H9 (cell line): Measurements from ENCODE around the gene OGA. TPM values are rescaled to one million over a fixed set of nuclear protein-coding genes. Genes with fewer than 3 reads are reported as not detected.

Experiments used
- DNase-seq: peaks from one replicate; pipeline ENCODE4 v3.0.0-alpha.2; 2017
- H2AFZ ChIP-seq: one replicate; pipeline ENCODE4 v1.6.1; 2013; ENCODE audit warnings: mild to moderate bottlenecking, low read length, control low read depth, moderate library complexity
- H2AK5ac ChIP-seq: 2 replicates; pipeline ENCODE4 v1.6.1; 2013; ENCODE audit warnings: low read length, control low read depth, mixed read lengths; ENCODE audit not compliant: insufficient read length
- H2BK120ac ChIP-seq: one replicate; pipeline ENCODE4 v1.6.1; 2013; ENCODE audit warnings: low read depth, mild to moderate bottlenecking, low read length, control low read depth, inconsistent platforms; ENCODE audit not compliant: poor library complexity, severe bottlenecking
- H2BK12ac ChIP-seq: 2 replicates; pipeline ENCODE4 v1.6.1; 2013; ENCODE audit warnings: low read length, control low read depth, mixed read lengths, low read depth; ENCODE audit not compliant: insufficient read length
- H2BK15ac ChIP-seq: 2 replicates; pipeline ENCODE4 v1.6.1; 2013; ENCODE audit warnings: low read depth, low read length, control low read depth
- H2BK20ac ChIP-seq: one replicate; pipeline ENCODE4 v1.6.1; 2013; ENCODE audit warnings: low read depth, mild to moderate bottlenecking, low read length, control low read depth, inconsistent platforms; ENCODE audit not compliant: poor library complexity, severe bottlenecking
- H2BK5ac ChIP-seq: 2 replicates; pipeline ENCODE4 v1.6.1; 2013; ENCODE audit warnings: low read length, control low read depth, mixed read lengths; ENCODE audit not compliant: insufficient read length
- H3K14ac ChIP-seq: 2 replicates; pipeline ENCODE4 v1.6.1; 2013; ENCODE audit warnings: low read length, control low read depth; ENCODE audit not compliant: insufficient read depth
- H3K18ac ChIP-seq: 2 replicates; pipeline ENCODE4 v1.6.1; 2013; ENCODE audit warnings: low read depth, mild to moderate bottlenecking, mixed read lengths, low read length, control low read depth; ENCODE audit not compliant: insufficient read length
- H3K23ac ChIP-seq: 2 replicates; pipeline ENCODE4 v1.6.1; 2013; ENCODE audit warnings: low read length, control low read depth, mixed read lengths, low read depth; ENCODE audit not compliant: insufficient read length
- H3K23me2 ChIP-seq: 2 replicates; pipeline ENCODE4 v1.6.1; 2013; ENCODE audit warnings: low read depth, mild to moderate bottlenecking, mixed read lengths, low read length, control low read depth; ENCODE audit not compliant: insufficient read length, poor library complexity, severe bottlenecking
- H3K27ac ChIP-seq: 2 replicates; pipeline ENCODE4 v1.5.1; 2013; ENCODE audit warnings: low read length, control low read depth, mixed read lengths, low read depth; ENCODE audit not compliant: insufficient read length
- H3K27me3 ChIP-seq: 2 replicates; pipeline ENCODE4 v1.6.1; 2013; ENCODE audit warnings: low read length, control low read depth, inconsistent platforms; ENCODE audit not compliant: insufficient read depth
- H3K4ac ChIP-seq: 2 replicates; pipeline ENCODE4 v1.6.1; 2013; ENCODE audit warnings: low read depth, mild to moderate bottlenecking, control low read depth, inconsistent platforms, low read length, moderate library complexity
- H3K4me1 ChIP-seq: 2 replicates; pipeline ENCODE4 v1.6.1; 2013; ENCODE audit warnings: low read length, control low read depth, inconsistent platforms; ENCODE audit not compliant: insufficient read depth
- H3K4me2 ChIP-seq: 2 replicates; pipeline ENCODE4 v1.6.1; 2013; ENCODE audit warnings: low read length, control low read depth, mixed read lengths; ENCODE audit not compliant: insufficient read length, insufficient read depth
- H3K56ac ChIP-seq: 2 replicates; pipeline ENCODE4 v1.6.1; 2013; ENCODE audit warnings: low read depth, mild to moderate bottlenecking, mixed read lengths, low read length, control low read depth; ENCODE audit not compliant: insufficient read length
- H3K79me1 ChIP-seq: 2 replicates; pipeline ENCODE4 v1.6.1; 2013; ENCODE audit warnings: low read depth, mild to moderate bottlenecking, moderate library complexity, low read length, control low read depth, inconsistent platforms; ENCODE audit not compliant: insufficient read depth, poor library complexity, severe bottlenecking
- H3K79me2 ChIP-seq: 2 replicates; pipeline ENCODE4 v1.6.1; 2013; ENCODE audit warnings: low read length, control low read depth, inconsistent platforms; ENCODE audit not compliant: insufficient read depth
- H3K9ac ChIP-seq: 2 replicates; pipeline ENCODE4 v1.6.1; 2013; ENCODE audit warnings: low read length, control low read depth, mixed read lengths; ENCODE audit not compliant: insufficient read length; ENCODE audit errors: extremely low read depth
- H3K9me3 ChIP-seq: one replicate; pipeline ENCODE4 v1.6.1; 2013; ENCODE audit warnings: low read depth, low read length, inconsistent platforms; ENCODE audit not compliant: control insufficient read depth
- H3T11ph ChIP-seq: one replicate; pipeline ENCODE4 v1.6.1; 2013; ENCODE audit warnings: mild to moderate bottlenecking, low read length, control low read depth, inconsistent platforms
- H4K20me1 ChIP-seq: one replicate; pipeline ENCODE4 v1.6.1; 2013; ENCODE audit not compliant: control insufficient read depth, insufficient read length, insufficient read depth
- H4K5ac ChIP-seq: 2 replicates; pipeline ENCODE4 v1.6.1; 2013; ENCODE audit warnings: low read depth, mild to moderate bottlenecking, mixed read lengths, low read length, control low read depth; ENCODE audit not compliant: insufficient read length
- H4K8ac ChIP-seq: replicated peaks from 2 replicates; pipeline ENCODE4 v1.6.1; 2013; ENCODE audit warnings: low read length, control low read depth, mixed read lengths, low read depth; ENCODE audit not compliant: insufficient read length
- H4K91ac ChIP-seq: 2 replicates; pipeline ENCODE4 v1.6.1; 2013; ENCODE audit warnings: low read depth, mild to moderate bottlenecking, moderate library complexity, mixed read lengths, low read length, control low read depth; ENCODE audit not compliant: insufficient read length
- H3K27ac Mint-ChIP-seq, 3 experiments: 2 replicates in 2 of 3; 3 replicates in 1 of 3; pipeline ENCODE4 v1.8.0; 2020 to 2021; ENCODE audit warnings: mixed read lengths in 3 of 3, mild to moderate bottlenecking in 1 of 3, moderate library complexity in 1 of 3
- H3K27me3 Mint-ChIP-seq: 2 replicates; pipeline ENCODE4 v1.8.0; 2021; ENCODE audit warnings: low read depth, mild to moderate bottlenecking, moderate library complexity, mixed read lengths
- H3K36me3 Mint-ChIP-seq, 3 experiments: 2 replicates in 2 of 3; 3 replicates in 1 of 3; pipeline ENCODE4 v1.8.0; 2020 to 2021; ENCODE audit warnings: low read depth in 3 of 3, mixed read lengths in 3 of 3; ENCODE audit not compliant: insufficient read depth in 1 of 3
- H3K4me1 Mint-ChIP-seq, 2 experiments: 2 replicates each; pipeline ENCODE4 v1.8.0; 2020; ENCODE audit warnings: mixed read lengths in 2 of 2
- H3K4me3 Mint-ChIP-seq, 2 experiments: 2 replicates in 1 of 2; 3 replicates in 1 of 2; pipeline ENCODE4 v1.8.0; 2020 to 2021; ENCODE audit warnings: mild to moderate bottlenecking in 2 of 2, mixed read lengths in 2 of 2, moderate library complexity in 1 of 2
- H3K9me3 Mint-ChIP-seq, 2 experiments: 2 replicates in 1 of 2; 3 replicates in 1 of 2; pipeline ENCODE4 v1.8.0; 2020; ENCODE audit warnings: mild to moderate bottlenecking in 2 of 2, mixed read lengths in 2 of 2, moderate library complexity in 1 of 2
- WGBS: extraction: QIAGEN DNeasy Blood & Tissue Kit; methylation state at CpG from one replicate; pipeline ENCODE4 v1.1.7; 2013; ENCODE audit warnings: missing lambda C conversion rate, low lambda C conversion rate, mixed read lengths; ENCODE audit not compliant: insufficient read length; ENCODE audit errors: extremely low coverage; 5-methylcytosine and 5-hydroxymethylcytosine counted together
- total RNA-seq: library from RNA; stranded (reverse); gene quantifications from 2 replicates; pipeline ENCODE4 v1.2.1, GENCODE V29; 2021
- TF ChIP-seq, protein P1 (sequence below): fragments of 200-600 bp; sonication (generic); conservative IDR thresholded peaks from 3 replicates; pipeline ENCODE4 v1.8.0; 2021; ENCODE audit warnings: antibody characterized with exemption, mild to moderate bottlenecking

OGA gene
- total RNA-seq, 1 experiment from 2014 or later = 125 TPM

DNA sequence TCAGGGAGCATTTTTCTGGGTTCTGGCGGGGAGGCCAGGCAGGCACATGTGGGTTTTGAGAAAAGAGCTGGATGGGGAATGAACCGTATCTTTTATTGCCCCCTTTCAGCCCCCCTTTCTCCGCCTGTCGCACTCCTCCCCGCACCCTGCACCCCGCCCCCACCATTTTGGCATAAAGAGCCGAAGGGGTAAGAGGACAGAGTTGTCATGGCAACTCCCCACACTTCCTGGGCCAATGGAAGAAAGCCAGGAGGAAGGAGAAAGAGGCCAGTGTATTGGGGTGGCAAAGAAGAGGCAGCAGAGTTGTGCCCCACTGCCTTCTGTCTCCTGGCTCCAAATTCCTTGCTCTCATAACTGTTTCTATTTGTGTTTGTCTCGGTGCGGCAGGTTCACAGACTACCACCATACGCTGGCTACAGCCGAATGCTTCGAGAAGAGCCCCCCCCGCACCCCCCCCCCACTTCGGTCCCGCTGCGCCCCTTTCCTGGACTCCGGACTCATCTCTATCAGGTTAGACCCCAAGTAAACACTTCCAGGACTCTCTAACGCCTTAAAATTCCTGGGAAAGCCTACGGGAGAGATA, 21.9 kb upstream of the OGA start:
- Mint-ChIP-seq H3K36me3 (no peaks in the 10 kb centered on the region), H3K4me1 (peaks cover 29 to 47% of the 10 kb centered on the region in 2 experiments), H3K9me3 (no peaks in the 10 kb centered on the region), H3K27me3 (peaks cover 37% of the 10 kb centered on the region), H3K27ac (0 out of 7 replicates have a peak overlapping the region, but pooled peaks of 2 of the 3 experiments have one; percentile 44 to 63), H3K4me3 (peak overlapping the region; percentile 81 to 92)
- TF ChIP-seq, protein P1, sequence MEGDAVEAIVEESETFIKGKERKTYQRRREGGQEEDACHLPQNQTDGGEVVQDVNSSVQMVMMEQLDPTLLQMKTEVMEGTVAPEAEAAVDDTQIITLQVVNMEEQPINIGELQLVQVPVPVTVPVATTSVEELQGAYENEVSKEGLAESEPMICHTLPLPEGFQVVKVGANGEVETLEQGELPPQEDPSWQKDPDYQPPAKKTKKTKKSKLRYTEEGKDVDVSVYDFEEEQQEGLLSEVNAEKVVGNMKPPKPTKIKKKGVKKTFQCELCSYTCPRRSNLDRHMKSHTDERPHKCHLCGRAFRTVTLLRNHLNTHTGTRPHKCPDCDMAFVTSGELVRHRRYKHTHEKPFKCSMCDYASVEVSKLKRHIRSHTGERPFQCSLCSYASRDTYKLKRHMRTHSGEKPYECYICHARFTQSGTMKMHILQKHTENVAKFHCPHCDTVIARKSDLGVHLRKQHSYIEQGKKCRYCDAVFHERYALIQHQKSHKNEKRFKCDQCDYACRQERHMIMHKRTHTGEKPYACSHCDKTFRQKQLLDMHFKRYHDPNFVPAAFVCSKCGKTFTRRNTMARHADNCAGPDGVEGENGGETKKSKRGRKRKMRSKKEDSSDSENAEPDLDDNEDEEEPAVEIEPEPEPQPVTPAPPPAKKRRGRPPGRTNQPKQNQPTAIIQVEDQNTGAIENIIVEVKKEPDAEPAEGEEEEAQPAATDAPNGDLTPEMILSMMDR = no peak
- Histone ChIP-seq H3K9ac (no peak overlapping the region), H4K20me1 (peaks cover 2% of the 10 kb centered on the region), H3K27me3 (peaks cover 15% of the 10 kb centered on the region; the same call in 1 of the 2 replicates), H2BK15ac (no peak overlapping the region), H2BK120ac (no peak overlapping the region), H3K56ac (no peak overlapping the region), H3K18ac (no peak overlapping the region), H2BK20ac (no peak overlapping the region), H4K8ac (no peak overlapping the region), H3K4me1 (peaks cover 6% of the 10 kb centered on the region; the same call in 1 of the 2 replicates), H3K23me2 (peaks cover 13% of the 10 kb centered on the region), H2BK5ac (no peak overlapping the region), H3K4me2 (peak overlapping the region; percentile 77), H4K5ac (no peak overlapping the region), H2AFZ (no peak overlapping the region), H4K91ac (no peak overlapping the region), H3K14ac (no peak overlapping the region), H2BK12ac (no peak overlapping the region), H3K79me1 (no peaks in the 10 kb centered on the region), H3K9me3 (no peaks in the 10 kb centered on the region), H3K4ac (no peak overlapping the region), H3K23ac (no peak overlapping the region), H2AK5ac (no peak overlapping the region), H3T11ph (no peak overlapping the region), H3K27ac (no peak overlapping the region), H3K79me2 (no peaks in the 10 kb centered on the region)
- no CpG with 5 or more reads among the region's 19 CpGs for WGBS
- peak; percentile 70 for DNase-seq
